Measurements from ENCODE around the gene MYOZ2.
"Not testable (repeated sequence)": the region's sequence is repeated elsewhere in the genome, so short reads cannot be mapped to it uniquely, and the experiment has no call there.

MYOZ2 gene

GRCh38 chr4:119151161-119151560 is 15.5 kb downstream of the MYOZ2 start:
- TF ChIP-seq CTCF (conservative IDR thresholded peaks at IDR 0.05; ENCODE audit: low read depth): no peak
- ChIA-PET POLR2A (ENCODE audit: low non-redundant PET) (no interaction called here), CTCF (no interaction called here)
- no peak overlapping the region for H3K27ac ChIP-seq
- no peak for DNase-seq (ENCODE audit: low spot score)

- TF ChIP-seq CTCF (conservative IDR thresholded peaks at IDR 0.05; ENCODE audit: low read depth): no peak
- no peak overlapping the region for H3K27ac ChIP-seq
- CTCF ChIA-PET: no interaction called here
- no peak for DNase-seq (ENCODE audit: low spot score)
- POLR2A ChIA-PET (ENCODE audit: low non-redundant PET): no interaction called here
Observed at GRCh38 chr4:119152741-119153140, 17.1 kb downstream of the MYOZ2 start.

GRCh38 chr4:119162174-119162573 is 26.5 kb downstream of the MYOZ2 start:
- ChIA-PET POLR2A (ENCODE audit: low non-redundant PET) (no interaction called here), CTCF (no interaction called here)
- no peak for DNase-seq (ENCODE audit: low spot score)
- H3K27ac ChIP-seq: no peak overlapping the region
- TF ChIP-seq CTCF (conservative IDR thresholded peaks at IDR 0.05; ENCODE audit: low read depth): no peak

GRCh38 chr4:119165767-119166166 is 30.1 kb downstream of the MYOZ2 start:
- ChIA-PET POLR2A (ENCODE audit: low non-redundant PET) (no interaction called here), CTCF (no interaction called here)
- no peak for TF ChIP-seq CTCF (conservative IDR thresholded peaks at IDR 0.05; ENCODE audit: low read depth)
- no peak for DNase-seq (ENCODE audit: low spot score)
- no peak overlapping the region for H3K27ac ChIP-seq

GRCh38 chr4:119170195-119170594 is 34.6 kb downstream of the MYOZ2 start:
- DNase-seq (ENCODE audit: low spot score): no peak
- POLR2A ChIA-PET (ENCODE audit: low non-redundant PET): no interaction called here
- no peak overlapping the region for H3K27ac ChIP-seq
- CTCF ChIA-PET: no interaction called here
- TF ChIP-seq CTCF (conservative IDR thresholded peaks at IDR 0.05; ENCODE audit: low read depth): no peak

GRCh38 chr4:119172223-119172622 is 36.6 kb downstream of the MYOZ2 start:
- TF ChIP-seq CTCF (conservative IDR thresholded peaks at IDR 0.05; ENCODE audit: low read depth): no peak
- no peak overlapping the region for H3K27ac ChIP-seq
- ChIA-PET CTCF (no interaction called here), POLR2A (ENCODE audit: low non-redundant PET) (no interaction called here)
- DNase-seq (ENCODE audit: low spot score): no peak

- not testable (repeated sequence) for H3K27ac ChIP-seq; DNase-seq (ENCODE audit: low spot score)
- CTCF ChIA-PET: interaction anchor here (0.7 to 0.8 kb wide), 2 partner anchors 13 to 14 kb away, joined by 3 read pairs; no protein-coding TSS in a partner anchor
Observed at GRCh38 chr4:119173729-119174361, 38.2 kb downstream of the MYOZ2 start.

More at GRCh38 chr4:119173729-119174361, 38.2 kb downstream of the MYOZ2 start:
- POLR2A ChIA-PET (ENCODE audit: low non-redundant PET): not testable (repeated sequence)
